B cell (primary cell): ENCODE results near the gene BICDL2. TPM values are rescaled to one million over a fixed set of nuclear protein-coding genes. Genes with fewer than 3 reads are reported as not detected.

Experiments used
- ATAC-seq: fragments of 200-7000 bp; cut with Tn5 transposase; one replicate; pipeline ENCODE4 v1.10.0; 2021; ENCODE audit warnings: low read depth, mild to moderate bottlenecking, moderate number of reproducible peaks, moderate library complexity
- CTCF ChIA-PET: fragments of 350-600 bp; sonication (Branson Sonifier 250); formaldehyde crosslinking; loops from one replicate; lab custom pipeline; 2021; ENCODE audit warnings: antibody characterized with exemption, inconsistent platforms; lab: Charles Lee
- POLR2A ChIA-PET: fragments of 350-600 bp; sonication (Branson Sonifier 250); formaldehyde crosslinking; loops from one replicate; lab custom pipeline; 2021; ENCODE audit warnings: antibody characterized with exemption; lab: Charles Lee
- DNase-seq: peaks from one replicate; pipeline ENCODE4 v3.0.0; 2013
- H2AFZ ChIP-seq: 2 replicates; pipeline ENCODE4 v1.6.1; 2012; ENCODE audit warnings: mild to moderate bottlenecking, low read depth, low read length; ENCODE audit not compliant: insufficient read depth, poor library complexity, severe bottlenecking
- H3K27ac ChIP-seq, 2 donors: 1 replicate in 1 of 2; 2 replicates in 1 of 2; pipeline ENCODE4 v1.5.1; 2012 to 2013; ENCODE audit warnings: low read length in 2 of 2, mild to moderate bottlenecking in 2 of 2, moderate library complexity in 1 of 2
- H3K27me3 ChIP-seq, 4 experiments: fragments of 200-600 bp in 1 of 4; sonication (generic) in 1 of 4; replicated peaks in 1 of 4; 1 replicate in 2 of 4; 2 replicates in 2 of 4; pipeline versions ENCODE4 v1.6.1 to v1.7.0; 2013 to 2016; ENCODE audit warnings: low read length in 3 of 4, mild to moderate bottlenecking in 2 of 4, mixed read lengths in 1 of 4, moderate library complexity in 1 of 4; ENCODE audit not compliant: insufficient read depth in 4 of 4, control insufficient read depth in 3 of 4; ENCODE audit errors: control extremely low read depth in 1 of 4
- H3K36me3 ChIP-seq, 2 experiments: replicated peaks in 1 of 2; 1 replicate in 1 of 2; 2 replicates in 1 of 2; pipeline versions ENCODE4 v1.6.1 to v1.7.1; 2013; ENCODE audit warnings: low read length in 1 of 2; ENCODE audit not compliant: insufficient read depth in 2 of 2, control insufficient read depth in 1 of 2; ENCODE audit errors: control extremely low read depth in 1 of 2, extremely low read depth in 1 of 2
- H3K4me1 ChIP-seq, 2 donors: fragments of 200-600 bp in 1 of 2; sonication (generic) in 1 of 2; 1 replicate in 1 of 2; 2 replicates in 1 of 2; pipeline versions ENCODE4 v1.5.1 to v1.6.1; 2013 to 2017; ENCODE audit warnings: low read length in 2 of 2; ENCODE audit not compliant: control insufficient read depth in 2 of 2, insufficient read depth in 2 of 2
- H3K4me2 ChIP-seq: replicated peaks from 2 replicates; pipeline ENCODE3; 2012; ENCODE audit warnings: mild to moderate bottlenecking, low read depth, low read length; ENCODE audit not compliant: poor library complexity, severe bottlenecking
- H3K4me3 ChIP-seq, 5 experiments: fragments of 200-600 bp in 1 of 5; sonication (generic) in 1 of 5; 1 replicate in 3 of 5; 2 replicates in 2 of 5; pipeline versions ENCODE4 v1.5.1 to v1.7.0; 2011 to 2016; ENCODE audit warnings: low read length in 4 of 5, mild to moderate bottlenecking in 4 of 5, low read depth in 2 of 5, control low read depth in 1 of 5, moderate library complexity in 1 of 5; ENCODE audit not compliant: insufficient read depth in 1 of 5; ENCODE audit errors: control extremely low read depth in 1 of 5, extremely low read depth in 1 of 5
- H3K79me2 ChIP-seq: fragments of 200-600 bp; sonication (generic); one replicate; pipeline ENCODE4 v1.6.0; 2016; ENCODE audit warnings: low read length; ENCODE audit not compliant: control insufficient read depth, insufficient read depth
- H3K9ac ChIP-seq: fragments of 200-600 bp; sonication (generic); 2 replicates; pipeline ENCODE4 v1.6.1; 2017; ENCODE audit warnings: mild to moderate bottlenecking, low read length, moderate library complexity
- H3K9me3 ChIP-seq, 3 donors: one replicate each; pipeline versions ENCODE4 v1.6.1 to v1.7.1; 2013; ENCODE audit warnings: low read length in 2 of 3; ENCODE audit not compliant: control insufficient read depth in 2 of 3, insufficient read depth in 1 of 3; ENCODE audit errors: control extremely low read depth in 1 of 3
- H4K20me1 ChIP-seq: 2 replicates; pipeline ENCODE4 v1.6.0; 2012; ENCODE audit warnings: mild to moderate bottlenecking, low read length; ENCODE audit not compliant: insufficient read depth, control insufficient read depth, poor library complexity, severe bottlenecking
- H3K27ac Mint-ChIP-seq: one replicate; pipeline ENCODE4 v1.8.0; 2021; ENCODE audit warnings: mixed read lengths
- H3K27me3 Mint-ChIP-seq: one replicate; pipeline ENCODE4 v1.8.0; 2021; ENCODE audit warnings: mixed read lengths
- H3K4me1 Mint-ChIP-seq: one replicate; pipeline ENCODE4 v1.8.0; 2021; ENCODE audit warnings: mixed read lengths
- H3K4me3 Mint-ChIP-seq: one replicate; pipeline ENCODE4 v1.8.0; 2021; ENCODE audit warnings: mixed read lengths
- H3K9me3 Mint-ChIP-seq: one replicate; pipeline ENCODE4 v1.8.0; 2022; ENCODE audit warnings: mixed read lengths; ENCODE audit not compliant: insufficient read depth
- EZH2 ChIP-seq: IDR thresholded peaks from 2 replicates; pipeline ENCODE4 v1.6.1; 2012; ENCODE audit warnings: borderline replicate concordance, low read depth, mild to moderate bottlenecking, moderate library complexity, low read length; ENCODE audit not compliant: insufficient read depth, poor library complexity, severe bottlenecking
- WGBS: methylation state at CpG from one replicate; pipeline ENCODE4 v1.1.5; 2013; ENCODE audit warnings: missing lambda C conversion rate; ENCODE audit not compliant: insufficient coverage; 5-methylcytosine and 5-hydroxymethylcytosine counted together
- intact Hi-C: fragments of 100-400 bp; cut with micrococcal nuclease; formaldehyde crosslinking; loops from one replicate; pipeline ENCODE4 v1.10.0; 2022
- polyA plus RNA-seq: library from polyadenylated mRNA; depleted of rRNA; stranded (reverse); fragments of >200 nt; gene quantifications from 2 replicates; pipeline ENCODE4 v1.2.3, GENCODE V29; 2012
- total RNA-seq, 2 donors: library from RNA; stranded (reverse); fragments of 120-200 nt in 1 of 2; gene quantifications; 1 replicate in 1 of 2; 2 replicates in 1 of 2; pipeline versions ENCODE4 v1.2.3 to v1.2.4, GENCODE V29; 2013 to 2022
- TF ChIP-seq, protein P1 (sequence below): fragments of 200-600 bp; IDR thresholded peaks from one replicate; pipeline ENCODE4 v1.8.0; 2022; ENCODE audit warnings: antibody characterized with exemption, mild to moderate bottlenecking

The BICDL2 gene
- total and polyA plus RNA-seq, 2 donors (not counting 1 experiment from before 2014, with no cell fraction given): 0.20 TPM; not detected in 1

DNA sequence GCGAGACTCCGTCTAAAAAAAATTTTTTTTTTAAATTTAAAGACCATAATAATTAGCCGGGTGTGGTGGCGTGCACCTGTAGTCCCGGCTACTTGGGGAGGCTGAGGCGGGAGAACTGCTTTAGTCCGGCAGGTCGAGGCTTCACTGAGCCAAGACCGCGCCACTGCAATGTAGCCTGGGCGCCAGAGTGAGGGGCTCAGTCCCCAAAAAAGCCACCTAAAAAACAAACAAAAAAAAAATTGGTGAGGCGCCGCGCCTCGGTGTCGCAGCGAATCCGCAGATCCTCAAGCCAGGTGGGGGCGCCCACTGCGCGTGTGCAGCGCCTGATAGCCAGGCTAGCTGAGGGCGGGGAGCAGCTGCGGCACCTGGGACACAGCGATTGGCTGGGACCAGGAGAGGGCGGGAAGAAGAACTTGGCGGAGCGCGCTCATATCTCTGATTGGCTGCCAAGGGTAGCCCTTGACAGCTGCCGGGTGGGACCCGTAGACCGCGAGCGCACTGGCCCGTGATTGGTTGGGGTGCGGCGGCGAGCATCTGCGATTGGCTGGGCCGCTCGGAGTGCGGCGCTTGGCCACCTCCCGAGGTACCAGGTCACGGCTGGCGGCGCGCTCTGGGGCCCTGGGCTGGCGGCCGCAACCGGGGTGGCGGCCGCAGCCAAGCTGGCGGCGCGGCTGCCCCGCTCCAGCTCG lies 33.0 kb downstream of the BICDL2 start:
- H3K79me2 ChIP-seq: no peaks in the 10 kb centered on the region
- ChIA-PET POLR2A (interaction anchor here (1.1 to 1.7 kb wide), 4 partner anchors 16 to 28 kb away, joined by 4 to 10 read pairs (median 7); partner anchors contain the start of genes HCFC1R1 and TNFRSF12A), CTCF (interaction anchor here (0.6 to 9.6 kb wide), 17 partner anchors 14 to 161 kb away, joined by 3 to 213 read pairs (median 4); partner anchors contain the start of genes CLDN6, HCFC1R1, THOC6 and TNFRSF12A)
- H3K4me1 Mint-ChIP-seq: peaks cover 25% of the 10 kb centered on the region
- 9% methylated on average over 56 of the region's 58 CpGs for WGBS
- H3K9me3 ChIP-seq: peaks cover 0 to 16% (median 0%) of the 10 kb centered on the region in 3 donors
- H3K27ac Mint-ChIP-seq: peak overlapping the region; percentile 89
- no peaks in the 10 kb centered on the region for H4K20me1 ChIP-seq
- ATAC-seq (peak; percentile 97), DNase-seq (peak; percentile 99)
- H3K4me2 ChIP-seq: peak overlapping the region; percentile 51
- intact Hi-C loops: loop anchor here (1.0 kb wide), 4 partner anchors 17 to 25 kb away; partner anchors contain the start of genes PKMYT1, THOC6 and TNFRSF12A
- no peak for TF ChIP-seq EZH2
- TF ChIP-seq, protein P1, sequence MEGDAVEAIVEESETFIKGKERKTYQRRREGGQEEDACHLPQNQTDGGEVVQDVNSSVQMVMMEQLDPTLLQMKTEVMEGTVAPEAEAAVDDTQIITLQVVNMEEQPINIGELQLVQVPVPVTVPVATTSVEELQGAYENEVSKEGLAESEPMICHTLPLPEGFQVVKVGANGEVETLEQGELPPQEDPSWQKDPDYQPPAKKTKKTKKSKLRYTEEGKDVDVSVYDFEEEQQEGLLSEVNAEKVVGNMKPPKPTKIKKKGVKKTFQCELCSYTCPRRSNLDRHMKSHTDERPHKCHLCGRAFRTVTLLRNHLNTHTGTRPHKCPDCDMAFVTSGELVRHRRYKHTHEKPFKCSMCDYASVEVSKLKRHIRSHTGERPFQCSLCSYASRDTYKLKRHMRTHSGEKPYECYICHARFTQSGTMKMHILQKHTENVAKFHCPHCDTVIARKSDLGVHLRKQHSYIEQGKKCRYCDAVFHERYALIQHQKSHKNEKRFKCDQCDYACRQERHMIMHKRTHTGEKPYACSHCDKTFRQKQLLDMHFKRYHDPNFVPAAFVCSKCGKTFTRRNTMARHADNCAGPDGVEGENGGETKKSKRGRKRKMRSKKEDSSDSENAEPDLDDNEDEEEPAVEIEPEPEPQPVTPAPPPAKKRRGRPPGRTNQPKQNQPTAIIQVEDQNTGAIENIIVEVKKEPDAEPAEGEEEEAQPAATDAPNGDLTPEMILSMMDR: peak; percentile 57
- no peak overlapping the region for H2AFZ ChIP-seq
- peaks cover 9% of the 10 kb centered on the region for H3K27me3 Mint-ChIP-seq
- peaks cover 24 to 30% of the 10 kb centered on the region in 2 donors for H3K4me1 ChIP-seq
- peak overlapping the region; percentile 85 for H3K4me3 Mint-ChIP-seq
- H3K27me3 ChIP-seq: peaks cover 0 to 9% (median 4%) of the 10 kb centered on the region in 4 experiments
- no peak overlapping the region for H3K4me3 ChIP-seq
- no peaks in the 10 kb centered on the region for H3K36me3 ChIP-seq
- no peaks in the 10 kb centered on the region for H3K9me3 Mint-ChIP-seq
- H3K27ac ChIP-seq: no peak overlapping the region
- no peak overlapping the region for H3K9ac ChIP-seq

DNA sequence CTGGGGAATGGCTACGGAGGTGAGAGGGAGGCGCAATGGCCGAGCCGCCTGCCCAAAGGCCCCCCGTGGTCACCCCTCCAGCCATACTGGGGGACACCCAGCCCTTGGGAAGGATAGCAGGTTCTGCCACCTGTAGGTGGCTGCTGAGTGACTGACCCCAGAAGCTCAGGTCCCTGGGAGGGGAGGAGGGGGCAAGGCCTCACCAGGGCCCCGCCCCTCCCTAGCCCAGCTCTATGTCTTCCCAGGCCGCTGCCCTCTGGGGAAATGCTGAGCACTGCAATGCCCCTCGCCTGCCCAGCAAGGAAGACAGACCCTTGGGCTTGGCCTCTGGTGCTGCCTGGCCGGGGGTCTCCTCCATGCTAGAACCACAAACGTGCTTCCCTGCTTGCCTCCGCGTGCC lies 35.4 kb downstream of the BICDL2 start:
- Mint-ChIP-seq H3K4me3 (no peak overlapping the region), H3K4me1 (peaks cover 6% of the 10 kb centered on the region), H3K27ac (peak overlapping the region; percentile 74), H3K9me3 (no peaks in the 10 kb centered on the region), H3K27me3 (peaks cover 3% of the 10 kb centered on the region)
- intact Hi-C loops: no loop called here
- Histone ChIP-seq H3K36me3 (no peaks in the 10 kb centered on the region), H3K4me3 (no peak overlapping the region), H3K4me2 (no peak overlapping the region), H3K9me3 (peaks cover 0 to 5% (median 0%) of the 10 kb centered on the region in 3 donors), H2AFZ (no peak overlapping the region), H4K20me1 (no peaks in the 10 kb centered on the region), H3K79me2 (no peaks in the 10 kb centered on the region), H3K27me3 (peaks cover 0 to 8% (median 0%) of the 10 kb centered on the region in 4 experiments), H3K4me1 (peaks cover 3 to 8% of the 10 kb centered on the region in 2 donors), H3K9ac (no peak overlapping the region), H3K27ac (no peak overlapping the region)
- ChIA-PET POLR2A (no interaction called here), CTCF (interaction anchor here (9.6 kb wide), 1 partner anchor 28 kb away, joined by 213 read pairs; no protein-coding TSS in a partner anchor)
- TF ChIP-seq EZH2: no peak
- TF ChIP-seq, protein P1: no peak
- WGBS: 76% methylated on average over 11 of the region's 12 CpGs
- no peak for ATAC-seq
- DNase-seq: no peak
